TTC549 (cell line): ENCODE results near the gene CD300C.
"Not testable (repeated sequence)": the region's sequence is repeated elsewhere in the genome, so short reads cannot be mapped to it uniquely, and the experiment has no call there.

Source experiments
- FAIRE-seq: peaks from 2 replicates; lab custom pipeline; 2012; peaks lifted over from hg19 to GRCh38; lab: Jason Lieb, UNC

The CD300C gene

GRCh38 chr17:74561586-74561985 lies 15.7 kb upstream of the CD300C start:
- FAIRE-seq, result no peak

- FAIRE-seq, result no peak
These were observed 13.1 kb upstream of the CD300C start for GRCh38 chr17:74558882-74559519.

GRCh38 chr17:74558402-74558801 lies 12.5 kb upstream of the CD300C start:
- not testable (repeated sequence) for FAIRE-seq

- FAIRE-seq, result no peak
These were observed 9.6 kb upstream of the CD300C start for GRCh38 chr17:74555427-74555940.

- FAIRE-seq, result no peak
These were observed 9.0 kb upstream of the CD300C start for GRCh38 chr17:74554909-74555308.

- FAIRE-seq, result no peak
These were observed 6.1 kb upstream of the CD300C start for GRCh38 chr17:74552037-74552436.

GRCh38 chr17:74550602-74551001 lies 4.7 kb upstream of the CD300C start:
- FAIRE-seq, result no peak

- no peak for FAIRE-seq
These were observed 3.4 kb upstream of the CD300C start for GRCh38 chr17:74549343-74549742.

- no peak for FAIRE-seq
These were observed 1.8 kb upstream of the CD300C start for GRCh38 chr17:74547736-74548135.

- FAIRE-seq, result no peak
These were observed 1.3 kb upstream of the CD300C start for GRCh38 chr17:74547264-74547663.

GRCh38 chr17:74546586-74546985 lies 671 bp upstream of the CD300C start:
- FAIRE-seq, result no peak

- no peak for FAIRE-seq
These were observed 698 bp downstream of the CD300C start for GRCh38 chr17:74544991-74545842.

- no peak for FAIRE-seq
These were observed 1.8 kb downstream of the CD300C start for GRCh38 chr17:74543891-74544760.

- no peak for FAIRE-seq
These were observed 2.5 kb downstream of the CD300C start for GRCh38 chr17:74543406-74543805.

- no peak for FAIRE-seq
These were observed 3.1 kb downstream of the CD300C start for GRCh38 chr17:74542727-74543383.

GRCh38 chr17:74542166-74542565 lies 3.7 kb downstream of the CD300C start:
- no peak for FAIRE-seq

- FAIRE-seq, result no peak
These were observed 4.5 kb downstream of the CD300C start for GRCh38 chr17:74541176-74542111.

- FAIRE-seq, result no peak
These were observed 6.6 kb downstream of the CD300C start for GRCh38 chr17:74539281-74539820.

GRCh38 chr17:74536890-74537289 lies 9.0 kb downstream of the CD300C start:
- no peak for FAIRE-seq

- FAIRE-seq, result no peak
These were observed 13.8 kb downstream of the CD300C start for GRCh38 chr17:74532115-74532514.
